Mammary epithelial cell (primary cell): ENCODE results near the gene NLGN1.

ENCODE experiments used
- EZH2 ChIP-seq: IDR thresholded peaks from 2 replicates; pipeline ENCODE4 v1.6.1; 2012; ENCODE audit warnings: low read length, inconsistent platforms, borderline replicate concordance
- TF ChIP-seq, protein P1 (sequence below), 2 donors: IDR thresholded peaks in 1 of 2; conservative IDR thresholded peaks in 1 of 2; 2 replicates each; pipeline ENCODE4 v1.5.1; 2011 to 2012; ENCODE audit warnings: inconsistent platforms in 2 of 2, low read length in 2 of 2, mild to moderate bottlenecking in 2 of 2, control low read depth in 1 of 2, low read depth in 1 of 2; ENCODE audit not compliant: insufficient read depth in 1 of 2; ENCODE audit errors: extremely low read depth in 1 of 2

DNA sequence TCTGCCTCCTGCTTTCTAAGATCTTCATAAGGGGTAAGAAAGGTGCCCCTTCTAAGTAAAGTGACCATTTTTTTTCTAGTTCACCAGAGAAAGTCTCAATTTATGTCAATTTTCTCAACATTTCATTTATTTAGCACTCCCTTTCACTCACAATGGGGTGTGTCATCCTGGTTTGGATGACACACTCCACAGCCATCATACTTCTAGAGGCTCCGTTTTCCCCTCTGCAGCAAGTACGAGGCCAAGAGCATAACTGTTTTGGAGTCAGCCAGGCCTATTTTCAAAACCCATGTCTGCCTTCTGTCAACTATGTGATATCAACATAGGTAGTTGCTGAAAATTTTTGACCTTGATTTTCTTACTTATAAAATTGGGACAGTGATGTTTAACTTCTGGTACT, 703.2 kb downstream of the NLGN1 start:
- TF ChIP-seq, protein P1, sequence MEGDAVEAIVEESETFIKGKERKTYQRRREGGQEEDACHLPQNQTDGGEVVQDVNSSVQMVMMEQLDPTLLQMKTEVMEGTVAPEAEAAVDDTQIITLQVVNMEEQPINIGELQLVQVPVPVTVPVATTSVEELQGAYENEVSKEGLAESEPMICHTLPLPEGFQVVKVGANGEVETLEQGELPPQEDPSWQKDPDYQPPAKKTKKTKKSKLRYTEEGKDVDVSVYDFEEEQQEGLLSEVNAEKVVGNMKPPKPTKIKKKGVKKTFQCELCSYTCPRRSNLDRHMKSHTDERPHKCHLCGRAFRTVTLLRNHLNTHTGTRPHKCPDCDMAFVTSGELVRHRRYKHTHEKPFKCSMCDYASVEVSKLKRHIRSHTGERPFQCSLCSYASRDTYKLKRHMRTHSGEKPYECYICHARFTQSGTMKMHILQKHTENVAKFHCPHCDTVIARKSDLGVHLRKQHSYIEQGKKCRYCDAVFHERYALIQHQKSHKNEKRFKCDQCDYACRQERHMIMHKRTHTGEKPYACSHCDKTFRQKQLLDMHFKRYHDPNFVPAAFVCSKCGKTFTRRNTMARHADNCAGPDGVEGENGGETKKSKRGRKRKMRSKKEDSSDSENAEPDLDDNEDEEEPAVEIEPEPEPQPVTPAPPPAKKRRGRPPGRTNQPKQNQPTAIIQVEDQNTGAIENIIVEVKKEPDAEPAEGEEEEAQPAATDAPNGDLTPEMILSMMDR (conservative IDR thresholded peaks at IDR 0.05 in 1 of 2, IDR thresholded peaks at IDR 0.05 in 1 of 2; ENCODE audit: extremely low read depth in 1 of 2, insufficient read depth in 1 of 2, low read depth in 1 of 2, low read length in 2 of 2): no peak
- TF ChIP-seq EZH2: no peak
